Measurements from ENCODE around the gene SPDYE4. TPM values are rescaled to one million over a fixed set of nuclear protein-coding genes. Genes with fewer than 3 reads are reported as not detected.

SPDYE4 gene
- total and polyA plus RNA-seq, 7 experiments from 2014 or later, result 0.34 TPM; not detected in 6

GRCh38 chr17:8789743-8790142 is 31.4 kb upstream of the SPDYE4 start:
- Mint-ChIP-seq H3K36me3 (peaks cover 0 to 5% (median 0%) of the 10 kb centered on the region in 5 donors), H3K4me3 (no peak overlapping the region), H3K9me3 (peaks cover 0 to 12% (median 3%) of the 10 kb centered on the region in 11 donors), H3K27ac (no peak overlapping the region), H3K27me3 (peaks cover 0 to 11% (median 0%) of the 10 kb centered on the region in 5 donors), H3K4me1 (peaks cover 0 to 4% (median 0%) of the 10 kb centered on the region in 7 donors)
- no peak overlapping the region for H3K27ac ChIP-seq (ENCODE audit: low read depth, low read length)
- no peak for DNase-seq
- no peaks in the 10 kb centered on the region for H3K9me3 ChIP-seq (ENCODE audit: control insufficient read depth in 2 of 3, low read length in 3 of 3)
- POLR2A ChIA-PET, result no interaction called here
- no peak overlapping the region for H3K4me3 ChIP-seq (ENCODE audit: low read length)
- intact Hi-C loops (cut with micrococcal nuclease), result loop anchor here in 1 of 2 donors (10.0 kb wide), 1 partner anchor 105 kb away; no protein-coding TSS in a partner anchor
- CTCF ChIA-PET, result interaction anchor here (1.2 kb wide), 1 partner anchor 10 kb away, joined by 4 read pairs; no protein-coding TSS in a partner anchor
- H3K27me3 ChIP-seq (ENCODE audit: control insufficient read depth in 2 of 2, insufficient read depth in 2 of 2, low read length in 2 of 2), result no peaks in the 10 kb centered on the region
- no peak for ATAC-seq
- H3K4me1 ChIP-seq (ENCODE audit: control insufficient read depth in 2 of 2, insufficient read depth in 2 of 2, low read length in 2 of 2), result no peaks in the 10 kb centered on the region
- no peaks in the 10 kb centered on the region for H3K36me3 ChIP-seq (ENCODE audit: control insufficient read depth in 2 of 3, insufficient read depth in 3 of 3, low read length in 3 of 3)

GRCh38 chr17:8788998-8789397 is 30.7 kb upstream of the SPDYE4 start:
- H3K27me3 ChIP-seq (ENCODE audit: control insufficient read depth in 2 of 2, insufficient read depth in 2 of 2, low read length in 2 of 2), result no peaks in the 10 kb centered on the region
- H3K9me3 ChIP-seq (ENCODE audit: control insufficient read depth in 2 of 3, low read length in 3 of 3), result no peaks in the 10 kb centered on the region
- no peaks in the 10 kb centered on the region for H3K4me1 ChIP-seq (ENCODE audit: control insufficient read depth in 2 of 2, insufficient read depth in 2 of 2, low read length in 2 of 2)
- peaks cover 0 to 11% (median 0%) of the 10 kb centered on the region in 5 donors for H3K27me3 Mint-ChIP-seq
- POLR2A ChIA-PET, result no interaction called here
- intact Hi-C loops (cut with micrococcal nuclease), result no loop called here
- peaks cover 0 to 12% (median 3%) of the 10 kb centered on the region in 11 donors for H3K9me3 Mint-ChIP-seq
- no peak overlapping the region for H3K4me3 Mint-ChIP-seq
- H3K36me3 ChIP-seq (ENCODE audit: control insufficient read depth in 2 of 3, insufficient read depth in 3 of 3, low read length in 3 of 3), result no peaks in the 10 kb centered on the region
- no peak overlapping the region for H3K4me3 ChIP-seq (ENCODE audit: low read length)
- no peak overlapping the region for H3K27ac Mint-ChIP-seq
- CTCF ChIA-PET, result interaction anchor here (1.2 kb wide), 1 partner anchor 9 kb away, joined by 4 read pairs; no protein-coding TSS in a partner anchor
- peaks cover 0 to 5% (median 0%) of the 10 kb centered on the region in 5 donors for H3K36me3 Mint-ChIP-seq
- H3K27ac ChIP-seq (ENCODE audit: low read depth, low read length), result no peak overlapping the region
- DNase-seq, result no peak
- peaks cover 0 to 4% (median 0%) of the 10 kb centered on the region in 7 donors for H3K4me1 Mint-ChIP-seq
- ATAC-seq, result no peak

- ATAC-seq (peak; percentile 62), DNase-seq (peak; percentile 18 to 60 (median 45))
- ChIA-PET POLR2A (interaction anchor here (0.6 kb wide), 1 partner anchor 481 kb away, joined by 3 read pairs; no protein-coding TSS in a partner anchor), CTCF (interaction anchor here (0.6 to 3.4 kb wide), 11 partner anchors 9 to 726 kb away, joined by 3 to 19 read pairs (median 4); no protein-coding TSS in a partner anchor)
- Mint-ChIP-seq H3K36me3 (no peaks in the 10 kb centered on the region), H3K4me3 (no peak overlapping the region), H3K9me3 (peaks cover 0 to 4% (median 0%) of the 10 kb centered on the region in 11 donors), H3K4me1 (peaks cover 0 to 4% (median 0%) of the 10 kb centered on the region in 7 donors), H3K27ac (no peak overlapping the region), H3K27me3 (peaks cover 0 to 18% (median 0%) of the 10 kb centered on the region in 5 donors)
- no peaks in the 10 kb centered on the region for H3K9me3 ChIP-seq (ENCODE audit: control insufficient read depth in 2 of 3, low read length in 3 of 3)
- no peaks in the 10 kb centered on the region for H3K36me3 ChIP-seq (ENCODE audit: control insufficient read depth in 2 of 3, insufficient read depth in 3 of 3, low read length in 3 of 3)
- no peaks in the 10 kb centered on the region for H3K27me3 ChIP-seq (ENCODE audit: control insufficient read depth in 2 of 2, insufficient read depth in 2 of 2, low read length in 2 of 2)
- no peak overlapping the region for H3K27ac ChIP-seq (ENCODE audit: low read depth, low read length)
- H3K4me3 ChIP-seq (ENCODE audit: low read length), result no peak overlapping the region
- H3K4me1 ChIP-seq (ENCODE audit: control insufficient read depth in 2 of 2, insufficient read depth in 2 of 2, low read length in 2 of 2), result no peaks in the 10 kb centered on the region
- intact Hi-C loops (cut with micrococcal nuclease), result loop anchor here in 1 of 2 donors (1.0 kb wide), 4 partner anchors 213 to 725 kb away; partner anchors contain the start of gene RPL26
These were observed 27.4 kb upstream of the SPDYE4 start for GRCh38 chr17:8785547-8786413.

- CTCF ChIA-PET, result interaction anchor here (1.1 kb wide), 1 partner anchor 9 kb away, joined by 3 read pairs; no protein-coding TSS in a partner anchor
- H3K4me1 ChIP-seq (ENCODE audit: control insufficient read depth in 2 of 2, insufficient read depth in 2 of 2, low read length in 2 of 2), result no peaks in the 10 kb centered on the region
- H3K4me3 ChIP-seq (ENCODE audit: low read length), result no peak overlapping the region
- peaks cover 0 to 7% (median under 1%) of the 10 kb centered on the region in 11 donors for H3K9me3 Mint-ChIP-seq
- no peak overlapping the region for H3K27ac ChIP-seq (ENCODE audit: low read depth, low read length)
- no peak overlapping the region for H3K27ac Mint-ChIP-seq
- no peak for ATAC-seq
- intact Hi-C loops (cut with micrococcal nuclease), result no loop called here
- peaks cover 0 to 4% (median 0%) of the 10 kb centered on the region in 7 donors for H3K4me1 Mint-ChIP-seq
- no peaks in the 10 kb centered on the region for H3K27me3 ChIP-seq (ENCODE audit: control insufficient read depth in 2 of 2, insufficient read depth in 2 of 2, low read length in 2 of 2)
- H3K27me3 Mint-ChIP-seq, result peaks cover 0 to 29% (median 4%) of the 10 kb centered on the region in 5 donors
- no peak overlapping the region for H3K4me3 Mint-ChIP-seq
- POLR2A ChIA-PET, result no interaction called here
- no peaks in the 10 kb centered on the region for H3K36me3 Mint-ChIP-seq
- H3K36me3 ChIP-seq (ENCODE audit: control insufficient read depth in 2 of 3, insufficient read depth in 3 of 3, low read length in 3 of 3), result no peaks in the 10 kb centered on the region
- DNase-seq, result no peak
- H3K9me3 ChIP-seq (ENCODE audit: control insufficient read depth in 2 of 3, low read length in 3 of 3), result no peaks in the 10 kb centered on the region
These were observed 23.8 kb upstream of the SPDYE4 start for GRCh38 chr17:8782176-8782575.

GRCh38 chr17:8781776-8782175 is 23.4 kb upstream of the SPDYE4 start:
- ATAC-seq (no peak), DNase-seq (no peak)
- H3K4me3 Mint-ChIP-seq, result no peak overlapping the region
- Histone ChIP-seq H3K27me3 (ENCODE audit: control insufficient read depth in 2 of 2, insufficient read depth in 2 of 2, low read length in 2 of 2) (no peaks in the 10 kb centered on the region), H3K9me3 (ENCODE audit: control insufficient read depth in 2 of 3, low read length in 3 of 3) (no peaks in the 10 kb centered on the region), H3K27ac (ENCODE audit: low read depth, low read length) (no peak overlapping the region), H3K4me3 (ENCODE audit: low read length) (no peak overlapping the region), H3K4me1 (ENCODE audit: control insufficient read depth in 2 of 2, insufficient read depth in 2 of 2, low read length in 2 of 2) (no peaks in the 10 kb centered on the region), H3K36me3 (ENCODE audit: control insufficient read depth in 2 of 3, insufficient read depth in 3 of 3, low read length in 3 of 3) (no peaks in the 10 kb centered on the region)
- no peaks in the 10 kb centered on the region for H3K36me3 Mint-ChIP-seq
- intact Hi-C loops (cut with micrococcal nuclease), result no loop called here
- no peak overlapping the region for H3K27ac Mint-ChIP-seq
- peaks cover 0 to 4% (median 0%) of the 10 kb centered on the region in 7 donors for H3K4me1 Mint-ChIP-seq
- peaks cover 0 to 33% (median 6%) of the 10 kb centered on the region in 5 donors for H3K27me3 Mint-ChIP-seq
- H3K9me3 Mint-ChIP-seq, result peaks cover 0 to 9% (median 3%) of the 10 kb centered on the region in 11 donors
- ChIA-PET CTCF (interaction anchor here (1.1 kb wide), 1 partner anchor 8 kb away, joined by 3 read pairs; no protein-coding TSS in a partner anchor), POLR2A (no interaction called here)

GRCh38 chr17:8776881-8777280 is 18.5 kb upstream of the SPDYE4 start:
- H3K36me3 ChIP-seq (ENCODE audit: control insufficient read depth in 2 of 3, insufficient read depth in 3 of 3, low read length in 3 of 3), result no peaks in the 10 kb centered on the region
- no peak overlapping the region for H3K27ac ChIP-seq (ENCODE audit: low read depth, low read length)
- Mint-ChIP-seq H3K4me3 (no peak overlapping the region), H3K4me1 (peaks cover 0 to 4% (median 0%) of the 10 kb centered on the region in 7 donors), H3K27ac (no peak overlapping the region), H3K27me3 (peaks cover 11 to 53% (median 29%) of the 10 kb centered on the region in 5 donors), H3K9me3 (peaks cover 3 to 35% (median 13%) of the 10 kb centered on the region in 11 donors), H3K36me3 (peaks cover 0 to 12% (median 5%) of the 10 kb centered on the region in 5 donors)
- no peaks in the 10 kb centered on the region for H3K4me1 ChIP-seq (ENCODE audit: control insufficient read depth in 2 of 2, insufficient read depth in 2 of 2, low read length in 2 of 2)
- ChIA-PET CTCF (interaction anchor here (0.8 kb wide), 1 partner anchor 9 kb away, joined by 5 read pairs; no protein-coding TSS in a partner anchor), POLR2A (interaction anchor here (0.7 kb wide), 1 partner anchor 486 kb away, joined by 3 read pairs; no protein-coding TSS in a partner anchor)
- ATAC-seq (no peak), DNase-seq (no peak)
- H3K27me3 ChIP-seq (ENCODE audit: control insufficient read depth in 2 of 2, insufficient read depth in 2 of 2, low read length in 2 of 2), result peaks cover 2 to 3% of the 10 kb centered on the region in 2 donors
- no peak overlapping the region for H3K4me3 ChIP-seq (ENCODE audit: low read length)
- intact Hi-C loops (cut with micrococcal nuclease), result no loop called here
- H3K9me3 ChIP-seq (ENCODE audit: control insufficient read depth in 2 of 3, low read length in 3 of 3), result no peaks in the 10 kb centered on the region

All from naive thymus-derived CD4-positive, alpha-beta T cell (primary cell).